Measurements from ENCODE around the gene SPATA7. TPM values are rescaled to one million over a fixed set of nuclear protein-coding genes. Genes with fewer than 3 reads are reported as not detected.

The SPATA7 gene
- total RNA-seq, 1 experiment from 2014 or later = 5.3 TPM

GRCh38 chr14:88384718-88385117 lies 739 bp upstream of the SPATA7 start:
- H3K9me3 Mint-ChIP-seq = no peaks in the 10 kb centered on the region
- H3K4me3 Mint-ChIP-seq = peak overlapping the region; percentile 90 to 95
- Histone ChIP-seq H3K14ac (ENCODE audit: insufficient read depth, low read length) (no peak overlapping the region), H2BK120ac (ENCODE audit: low read depth, low read length, poor library complexity, severe bottlenecking) (no peak overlapping the region), H3K18ac (ENCODE audit: insufficient read length, low read depth, low read length) (no peak overlapping the region), H4K20me1 (ENCODE audit: control insufficient read depth, insufficient read depth, insufficient read length) (no peaks in the 10 kb centered on the region), H2BK12ac (ENCODE audit: insufficient read length, low read depth, low read length) (no peak overlapping the region), H2AK5ac (ENCODE audit: insufficient read length, low read length) (no peak overlapping the region), H2BK15ac (ENCODE audit: low read depth, low read length) (no peak overlapping the region), H3K27me3 (ENCODE audit: insufficient read depth, low read length) (no peaks in the 10 kb centered on the region), H4K8ac (replicated peaks; ENCODE audit: insufficient read length, low read depth, low read length) (no peak overlapping the region), H2AFZ (ENCODE audit: low read length) (no peak overlapping the region), H3K4me1 (ENCODE audit: insufficient read depth, low read length) (peaks cover 4% of the 10 kb centered on the region; the same call in 1 of the 2 replicates), H3K79me2 (ENCODE audit: insufficient read depth, low read length) (no peaks in the 10 kb centered on the region), H4K91ac (ENCODE audit: insufficient read length, low read depth, low read length) (no peak overlapping the region), H3K56ac (ENCODE audit: insufficient read length, low read depth, low read length) (no peak overlapping the region), H3K27ac (ENCODE audit: insufficient read length, low read depth, low read length) (no peak overlapping the region), H3K79me1 (ENCODE audit: insufficient read depth, low read depth, low read length, poor library complexity, severe bottlenecking) (no peaks in the 10 kb centered on the region), H3K23me2 (ENCODE audit: insufficient read length, low read depth, low read length, poor library complexity, severe bottlenecking) (peaks cover 3% of the 10 kb centered on the region), H3K9me3 (ENCODE audit: control insufficient read depth, low read depth, low read length) (no peaks in the 10 kb centered on the region), H3K9ac (ENCODE audit: extremely low read depth, insufficient read length, low read length) (no peak overlapping the region), H2BK20ac (ENCODE audit: low read depth, low read length, poor library complexity, severe bottlenecking) (no peak overlapping the region), H3K23ac (ENCODE audit: insufficient read length, low read depth, low read length) (no peak overlapping the region), H4K5ac (ENCODE audit: insufficient read length, low read depth, low read length) (no peak overlapping the region), H3K4me2 (ENCODE audit: insufficient read depth, insufficient read length, low read length) (peak overlapping the region; percentile 77), H3T11ph (ENCODE audit: low read length) (no peak overlapping the region), H3K4ac (ENCODE audit: low read depth, low read length) (no peak overlapping the region), H2BK5ac (ENCODE audit: insufficient read length, low read length) (no peak overlapping the region)
- peaks cover 6% of the 10 kb centered on the region for H3K27me3 Mint-ChIP-seq (ENCODE audit: low read depth)
- TF ChIP-seq CTCF (conservative IDR thresholded peaks at IDR 0.05) = no peak
- H3K27ac Mint-ChIP-seq = peak overlapping the region in 1 of 3 experiments; percentile 95; a peak in 2 of 7 replicates
- no peak for DNase-seq
- WGBS (ENCODE audit: extremely low coverage, insufficient read length, low lambda C conversion rate) = no CpG with 5 or more reads among the region's 3 CpGs
- H3K4me1 Mint-ChIP-seq = peaks cover 23% of the 10 kb centered on the region in 2 experiments
- H3K36me3 Mint-ChIP-seq (ENCODE audit: insufficient read depth in 1 of 3, low read depth in 3 of 3) = no peaks in the 10 kb centered on the region

All from H9 (cell line).